Left ventricle myocardium superior (tissue), 1 donor: Measurements from ENCODE around the gene SAFB. TPM values are rescaled to one million over a fixed set of nuclear protein-coding genes. Genes with fewer than 3 reads are reported as not detected.

ENCODE experiments used
- ATAC-seq: fragments of 200-7000 bp; cut with Tn5 transposase; one replicate; pipeline ENCODE4 v1.9.1; 2020; ENCODE audit warnings: mild to moderate bottlenecking, moderate library complexity
- DNase-seq: peaks from one replicate; pipeline ENCODE4 v3.0.0-alpha.2; 2020
- intact Hi-C: fragments of 100-400 bp; cut with micrococcal nuclease; formaldehyde crosslinking; loops from one replicate; pipeline ENCODE4 v1.11.0; 2022
- total RNA-seq: library from RNA; stranded (reverse); fragmentation: NEBNext Ultra II Directional; extraction: Animal tissue kit (Norgen Biotek cat#: 25700); gene quantifications from one replicate; pipeline ENCODE4 v1.2.1, GENCODE V29; 2021
- donor health status: DM: no; HTN: yes; CAD: no; lungs with severe emphysema.

Gene SAFB
- total RNA-seq, 1 donor from 2014 or later = 66.6 TPM

DNA sequence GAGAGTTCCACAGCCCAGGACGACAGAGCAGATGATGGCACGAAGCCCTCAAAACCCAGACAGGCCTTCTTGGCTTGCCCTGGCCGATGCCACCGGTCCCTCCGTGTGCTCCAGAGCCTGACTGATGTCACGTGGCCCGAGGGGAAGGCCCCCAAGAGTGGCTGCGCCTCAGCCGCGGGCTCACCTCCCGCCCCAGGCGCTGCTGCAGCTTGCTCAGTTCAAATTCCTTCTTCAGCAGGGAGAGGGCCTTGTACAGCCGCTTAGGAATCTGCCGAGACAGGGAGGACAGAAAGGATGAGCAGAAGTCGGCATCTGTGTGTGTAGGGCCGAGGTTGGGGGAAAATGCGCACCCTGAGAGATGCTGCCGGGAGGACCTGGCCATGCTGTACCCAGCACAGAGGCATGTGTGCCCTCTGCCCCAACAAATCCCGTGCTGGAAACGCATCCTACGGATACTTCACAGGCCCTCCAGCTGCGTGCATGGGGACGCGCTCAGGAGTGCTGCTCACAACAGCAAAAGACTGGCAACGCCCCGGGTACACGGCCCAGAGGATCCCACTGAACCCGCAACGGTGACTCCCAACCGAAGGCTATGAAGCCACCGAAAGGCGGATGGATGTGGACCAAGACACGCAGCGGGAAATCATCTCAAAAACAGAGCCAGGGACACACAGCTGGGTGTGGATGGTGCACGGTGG, 84.1 kb downstream of the SAFB start:
- intact Hi-C loops = no loop called here
- no peak for ATAC-seq
- no peak for DNase-seq

DNA sequence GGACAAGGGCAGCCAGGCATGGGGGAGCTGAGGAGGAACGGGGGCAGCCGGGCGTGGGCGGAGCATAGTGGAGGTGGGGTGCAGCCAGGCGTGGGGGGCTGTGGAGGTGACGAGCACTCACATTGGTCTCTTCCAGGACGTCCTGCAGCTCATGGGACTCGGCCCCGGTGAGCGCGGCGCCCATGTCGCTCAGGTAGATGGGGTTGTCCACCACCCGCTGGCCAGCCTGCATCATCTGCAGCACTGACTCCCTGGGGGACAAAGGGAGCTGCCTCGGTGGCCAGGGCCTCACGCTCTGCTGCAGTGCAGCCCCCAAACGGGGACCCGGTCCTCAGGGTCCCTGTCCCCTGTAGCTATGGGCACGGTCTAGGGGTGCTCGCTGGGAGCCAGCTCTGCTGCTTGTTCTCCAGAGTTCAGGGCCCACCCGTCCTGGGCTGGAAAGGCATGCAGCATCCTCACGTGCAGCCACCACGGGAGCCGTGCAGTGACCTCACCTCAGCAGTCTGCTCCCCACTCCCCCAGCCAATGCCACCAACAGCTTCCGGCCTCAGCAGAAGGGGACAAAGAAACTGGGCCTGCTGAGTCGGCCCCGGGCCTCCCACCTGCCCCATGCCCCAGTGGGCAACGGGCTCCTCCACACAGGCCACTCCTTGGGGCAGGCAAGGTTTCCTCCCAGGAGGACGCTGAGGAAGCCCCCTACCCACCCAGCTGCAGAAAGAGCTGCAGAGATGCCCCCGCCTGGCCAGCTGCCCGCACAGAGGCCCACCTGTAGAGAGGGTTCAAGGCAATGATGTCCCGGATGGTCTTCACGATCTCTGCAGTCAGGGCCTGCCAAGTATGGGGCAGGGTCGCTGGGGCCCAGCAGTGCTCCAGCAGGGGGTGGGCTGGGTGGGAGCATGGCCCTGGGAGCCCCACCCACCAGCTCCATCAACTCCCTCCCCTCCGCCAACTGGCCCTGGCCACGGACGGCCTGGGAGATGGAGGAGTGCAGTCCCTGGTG, 85.0 kb downstream of the SAFB start:
- no peak for ATAC-seq
- no peak for DNase-seq
- intact Hi-C loops = no loop called here

- DNase-seq (no peak), ATAC-seq (no peak)
- intact Hi-C loops = no loop called here
These were observed 88.1 kb downstream of the SAFB start for GRCh38 chr19:5711025-5711424.

DNA sequence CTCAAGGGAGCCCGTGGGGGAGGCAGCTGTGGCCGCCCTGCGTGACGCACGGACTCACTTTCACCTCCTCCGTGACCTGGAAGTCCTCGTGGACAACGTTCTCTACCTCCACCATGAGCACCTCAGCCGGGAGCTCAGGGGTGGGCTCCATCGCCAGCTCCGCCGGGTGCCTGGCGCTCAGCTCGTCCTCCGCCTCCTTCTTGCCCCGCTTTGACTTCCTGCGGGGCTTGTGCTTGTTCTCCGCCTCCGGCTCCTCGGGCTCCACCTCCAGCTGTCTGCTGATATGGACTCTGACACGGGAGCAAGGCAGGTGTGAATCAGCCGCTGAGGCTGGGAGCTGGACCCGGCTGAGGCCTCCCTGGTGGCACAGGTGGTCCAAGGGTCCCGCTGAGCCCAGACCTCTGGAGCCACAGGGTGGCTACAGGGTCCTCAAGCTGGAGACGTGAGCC, 88.9 kb downstream of the SAFB start:
- intact Hi-C loops = no loop called here
- DNase-seq (no peak), ATAC-seq (no peak)

- ATAC-seq (no peak), DNase-seq (no peak)
- intact Hi-C loops = no loop called here
These were observed 90.3 kb downstream of the SAFB start for GRCh38 chr19:5713228-5713627.

DNA sequence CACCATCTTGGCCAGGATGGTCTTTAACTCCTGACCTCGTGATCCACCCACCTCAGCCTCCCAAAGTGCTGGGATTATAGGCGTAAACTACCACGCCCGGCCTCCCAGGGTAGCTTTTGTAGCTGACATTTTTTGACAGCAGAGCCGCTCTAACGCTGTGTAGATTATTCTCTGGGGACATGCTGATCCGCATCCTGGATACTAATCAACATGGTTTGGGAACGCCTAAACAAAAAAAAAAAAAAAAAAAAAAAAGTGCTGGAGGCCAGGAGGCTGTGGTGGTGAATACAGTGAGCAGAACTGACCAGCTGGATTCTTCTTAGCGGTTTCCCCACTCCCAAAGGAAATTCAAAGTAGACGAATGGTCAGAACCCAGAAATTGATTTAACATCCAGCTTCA, 91.9 kb downstream of the SAFB start:
- DNase-seq (no peak), ATAC-seq (peak; percentile 18)
- intact Hi-C loops = no loop called here

- ATAC-seq = no peak
- intact Hi-C loops = no loop called here
- DNase-seq = no peak
These were observed 94.5 kb downstream of the SAFB start for GRCh38 chr19:5717215-5717935.

Other genes starting within 250 kb of the SAFB start
- gene ZNRF4, start 167.7 kb upstream of the SAFB start, total RNA-seq = not detected
- gene TINCR, start 55.1 kb upstream of the SAFB start, total RNA-seq = not detected
- 45.9 TPM for gene SAFB2, start 307 bp upstream of the SAFB start, total RNA-seq
- gene MICOS13, start 57.4 kb downstream of the SAFB start, total RNA-seq = 167 TPM
- gene HSD11B1L, start 57.9 kb downstream of the SAFB start, total RNA-seq = 5.5 TPM
- 401 TPM for gene RPL36, start 67.2 kb downstream of the SAFB start, total RNA-seq
- gene LONP1, start 97.1 kb downstream of the SAFB start, total RNA-seq = 90.7 TPM
- gene CATSPERD, start 97.6 kb downstream of the SAFB start, total RNA-seq = not detected
- 0.84 TPM for gene PRR22, start 161.7 kb downstream of the SAFB start, total RNA-seq
- 14.3 TPM for gene DUS3L, start 168.1 kb downstream of the SAFB start, total RNA-seq
- gene NRTN, start 182.0 kb downstream of the SAFB start, total RNA-seq = 26.3 TPM
- not detected for gene FUT6, start 216.6 kb downstream of the SAFB start, total RNA-seq
- gene FUT3, start 228.4 kb downstream of the SAFB start, total RNA-seq = not detected
- not detected for gene FUT5, start 247.5 kb downstream of the SAFB start, total RNA-seq